ENCODE results near the gene PCNX4.

PCNX4 gene

DNA sequence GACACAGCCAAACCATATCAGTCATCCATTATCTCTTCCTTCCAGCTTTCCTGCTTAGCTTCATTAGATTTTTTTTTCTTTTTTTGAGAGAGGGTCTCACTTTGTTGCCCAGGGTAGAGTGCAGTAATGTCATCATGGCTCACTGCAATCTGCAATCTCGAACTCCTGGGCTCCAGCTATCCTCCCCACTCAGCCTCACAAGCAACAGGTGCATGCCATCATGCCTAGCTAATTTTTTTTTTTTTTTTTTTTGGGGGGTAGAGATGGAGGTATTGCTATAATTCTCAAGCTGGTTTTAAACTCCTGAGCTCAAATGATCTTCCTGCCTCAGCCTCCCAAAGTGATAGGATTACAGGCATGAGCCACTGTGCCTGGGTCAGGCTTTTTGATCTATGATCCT lies 119.0 kb downstream of the PCNX4 start:
- DNase-seq, result no peak

DNA sequence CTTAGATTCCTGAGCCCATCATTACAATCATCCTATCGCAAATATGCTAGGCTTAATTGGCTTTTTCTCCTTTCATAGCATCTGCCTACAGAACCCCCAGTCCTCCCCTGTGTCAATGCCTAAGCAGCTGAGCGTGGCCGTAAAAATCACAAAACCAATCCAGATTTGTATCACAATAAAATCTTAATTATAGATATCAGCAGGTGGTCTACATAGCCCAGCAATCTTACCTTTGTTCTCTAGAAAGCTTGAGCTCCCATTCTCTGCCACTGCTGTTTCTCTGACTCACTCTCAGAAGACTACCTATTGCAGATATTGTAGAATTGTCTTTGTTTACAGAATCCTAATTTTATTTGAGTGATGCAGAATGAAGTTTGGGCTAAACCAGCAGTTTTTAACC lies 119.4 kb downstream of the PCNX4 start:
- DNase-seq, result no peak

DNA sequence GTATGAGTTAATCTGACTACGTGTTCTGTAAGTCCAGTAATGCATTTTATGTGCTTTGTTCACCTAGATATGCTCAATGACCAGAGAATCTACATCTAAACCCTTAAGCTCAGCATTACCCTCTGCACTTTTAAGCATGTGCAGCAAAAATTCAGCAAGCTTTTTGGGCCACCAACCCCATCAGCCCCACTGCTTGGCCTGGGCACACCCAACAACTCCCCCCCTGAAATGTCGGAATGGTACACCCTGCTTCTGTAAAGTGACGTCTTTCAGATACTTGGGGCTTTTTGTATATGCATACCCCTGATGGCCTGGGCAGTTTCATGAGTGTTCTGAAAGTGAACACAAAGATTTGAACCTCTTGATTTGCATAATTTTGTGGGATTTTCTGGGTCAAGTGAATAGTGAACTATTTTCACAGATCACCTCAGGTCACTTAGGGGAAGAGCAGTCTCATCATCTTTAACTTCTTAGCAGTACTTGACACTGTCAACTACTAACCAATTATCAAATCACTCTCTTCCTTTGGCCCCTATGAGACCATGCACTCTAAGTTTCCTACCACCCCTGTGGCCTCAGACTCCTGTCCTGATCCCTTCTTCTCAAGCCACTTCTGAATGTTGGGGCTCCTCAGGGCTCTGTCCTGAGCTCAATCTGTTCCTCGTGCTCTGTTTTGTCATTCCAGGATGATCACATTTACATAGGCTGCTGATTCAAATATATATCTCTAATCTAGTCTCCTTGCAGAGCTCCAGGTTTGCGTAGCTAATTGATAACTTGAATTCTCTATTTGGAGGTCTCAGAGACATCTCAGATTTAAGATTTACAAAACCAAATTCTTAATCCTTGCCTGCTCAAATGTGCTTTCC lies 121.0 kb downstream of the PCNX4 start:
- DNase-seq, result no peak

DNA sequence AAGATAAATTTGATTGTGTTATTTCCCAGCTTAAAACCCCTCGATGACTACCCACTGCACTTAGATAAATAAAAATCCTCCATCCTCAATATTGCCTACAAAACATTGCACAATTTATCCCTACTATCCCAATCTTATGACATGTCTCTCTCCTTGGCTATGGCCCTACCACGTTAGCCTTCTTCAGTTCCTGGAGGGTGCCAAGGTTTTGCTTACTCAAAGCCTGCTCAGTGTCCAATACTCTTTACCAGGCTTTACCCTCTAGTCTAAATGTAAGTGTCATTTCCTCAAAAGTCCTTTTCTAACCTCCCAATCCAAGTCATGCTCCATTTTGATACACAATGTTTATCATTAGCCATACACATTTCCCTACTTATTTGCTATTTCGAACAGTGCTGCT lies 122.3 kb downstream of the PCNX4 start:
- no peak for DNase-seq

DNA sequence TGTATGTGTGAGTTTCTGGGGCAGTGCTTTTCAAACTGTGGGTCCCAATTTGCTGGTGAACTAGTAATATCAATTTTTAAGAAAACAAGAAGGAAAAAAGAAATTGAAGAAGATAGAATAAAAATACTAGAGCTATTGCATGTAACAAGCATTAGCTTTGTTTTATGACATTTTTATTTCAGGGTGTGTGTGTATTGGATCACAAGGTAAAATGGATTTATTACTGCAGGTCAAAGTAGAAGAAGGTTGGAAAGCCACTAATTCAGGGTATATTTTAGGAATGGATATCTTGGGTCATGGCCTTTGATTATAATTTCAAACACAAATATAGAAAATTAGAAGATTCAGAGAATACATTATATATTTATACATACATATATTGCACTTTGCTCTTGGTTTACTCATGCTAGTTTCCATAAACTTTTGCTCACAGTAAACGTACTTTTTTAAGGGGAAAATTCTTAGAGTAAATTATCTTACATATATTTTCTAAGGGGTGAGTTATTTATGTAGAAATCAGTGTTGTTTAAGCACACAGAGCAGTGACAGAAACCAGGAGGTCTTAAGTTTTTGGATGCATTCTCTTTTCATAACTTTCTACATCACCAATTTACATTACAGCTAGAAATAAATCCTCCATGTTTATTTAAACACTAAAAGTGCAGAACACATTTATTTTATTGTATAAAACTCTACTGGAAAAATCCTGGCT lies 122.8 kb downstream of the PCNX4 start:
- no peak for DNase-seq

DNA sequence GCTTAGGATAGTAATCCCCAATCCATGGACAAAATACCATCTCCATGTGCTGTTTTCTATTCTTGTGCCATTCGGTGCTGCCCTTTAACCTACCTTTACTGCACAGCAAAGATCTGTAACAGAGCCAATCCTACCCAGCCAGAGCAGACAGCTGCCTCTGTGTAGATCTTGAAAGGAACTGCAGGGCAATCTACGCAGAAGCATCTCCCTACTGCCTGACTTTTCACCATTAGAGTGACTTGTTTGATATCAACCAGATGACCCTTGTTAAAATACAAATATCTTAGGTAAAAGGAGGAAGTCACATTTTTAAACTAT lies 123.4 kb downstream of the PCNX4 start:
- DNase-seq, result no peak

DNA sequence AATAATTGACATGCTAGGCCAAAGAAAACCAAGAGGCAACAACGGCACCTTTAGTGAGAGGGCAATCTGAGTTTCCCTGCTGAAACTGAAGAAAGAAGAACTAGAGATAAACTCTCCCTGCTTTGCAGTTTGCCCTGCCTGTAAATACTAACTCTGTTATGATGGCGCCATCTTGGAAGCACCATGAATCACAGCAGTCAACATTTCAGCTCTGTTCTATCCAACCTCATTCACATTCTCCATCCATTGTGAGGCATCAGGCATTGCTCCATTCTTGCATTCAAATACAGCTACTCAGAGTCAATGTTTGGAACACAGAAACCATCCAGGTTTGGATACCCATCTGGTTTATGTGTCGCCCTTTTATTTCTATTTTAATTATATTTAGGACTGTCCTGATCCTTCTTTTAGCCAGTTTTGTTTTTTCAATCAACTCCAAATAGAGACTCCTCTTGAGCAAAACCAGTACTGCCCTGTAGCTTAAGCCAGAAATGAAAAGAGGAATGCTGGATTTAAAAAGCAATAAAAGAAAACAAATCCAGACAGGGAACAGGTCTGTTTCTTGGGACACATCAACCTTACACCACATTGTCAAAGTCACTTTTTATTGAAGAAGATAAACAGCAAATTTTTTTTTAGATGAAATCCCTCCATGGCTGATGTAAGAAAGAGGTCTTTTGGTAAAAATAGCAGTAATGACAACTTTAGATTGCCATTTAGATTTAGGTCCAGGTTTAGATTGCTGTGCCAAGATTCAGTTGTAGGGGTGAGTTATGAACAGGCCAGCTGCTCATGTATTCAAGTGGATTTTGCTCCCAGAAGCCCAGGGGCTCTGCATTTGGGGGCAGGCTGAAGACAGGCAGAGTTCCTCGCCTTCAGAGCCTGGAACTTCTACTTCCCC lies 124.0 kb downstream of the PCNX4 start:
- no peak for DNase-seq

DNA sequence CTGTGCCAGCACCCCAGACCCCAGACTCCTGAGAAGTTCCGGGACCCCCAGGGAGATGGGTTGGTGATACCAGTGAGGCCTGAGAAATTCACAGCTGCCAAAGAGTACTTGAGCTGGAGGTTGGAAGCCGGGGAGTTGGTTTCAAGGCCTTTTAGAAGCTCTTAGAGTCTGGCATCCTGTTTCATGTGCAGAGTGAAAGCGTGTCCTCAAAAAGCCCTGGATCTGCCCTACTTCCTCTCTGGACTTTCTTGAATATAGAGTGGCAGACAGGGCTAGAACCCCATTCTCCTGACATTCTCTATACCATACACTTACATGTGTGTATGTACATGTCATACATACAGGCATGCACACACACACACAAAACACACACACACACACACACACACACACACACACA lies 126.0 kb downstream of the PCNX4 start:
- no peak for DNase-seq
